NB4 (cell line): Measurements from ENCODE around the gene TYW1.
"Not testable (repeated sequence)": the region's sequence is repeated elsewhere in the genome, so short reads cannot be mapped to it uniquely, and the experiment has no call there.

Experiments
- MYC ChIP-seq: IDR thresholded peaks from 2 replicates; pipeline ENCODE4 v1.6.1; 2011; ENCODE audit warnings: low read depth, low read length
- POLR2A ChIP-seq: IDR thresholded peaks from 2 replicates; pipeline ENCODE4 v1.6.1; 2011; ENCODE audit warnings: mild to moderate bottlenecking; ENCODE audit not compliant: insufficient read length; ENCODE audit errors: extremely low read depth
- TF ChIP-seq, protein P1 (sequence below): IDR thresholded peaks from one replicate; pipeline ENCODE4 v1.5.1; 2012; ENCODE audit warnings: low read depth, low read length

GRCh38 chr7:67156064-67156463, 159.4 kb downstream of the TYW1 start:
- TF ChIP-seq, protein P1, sequence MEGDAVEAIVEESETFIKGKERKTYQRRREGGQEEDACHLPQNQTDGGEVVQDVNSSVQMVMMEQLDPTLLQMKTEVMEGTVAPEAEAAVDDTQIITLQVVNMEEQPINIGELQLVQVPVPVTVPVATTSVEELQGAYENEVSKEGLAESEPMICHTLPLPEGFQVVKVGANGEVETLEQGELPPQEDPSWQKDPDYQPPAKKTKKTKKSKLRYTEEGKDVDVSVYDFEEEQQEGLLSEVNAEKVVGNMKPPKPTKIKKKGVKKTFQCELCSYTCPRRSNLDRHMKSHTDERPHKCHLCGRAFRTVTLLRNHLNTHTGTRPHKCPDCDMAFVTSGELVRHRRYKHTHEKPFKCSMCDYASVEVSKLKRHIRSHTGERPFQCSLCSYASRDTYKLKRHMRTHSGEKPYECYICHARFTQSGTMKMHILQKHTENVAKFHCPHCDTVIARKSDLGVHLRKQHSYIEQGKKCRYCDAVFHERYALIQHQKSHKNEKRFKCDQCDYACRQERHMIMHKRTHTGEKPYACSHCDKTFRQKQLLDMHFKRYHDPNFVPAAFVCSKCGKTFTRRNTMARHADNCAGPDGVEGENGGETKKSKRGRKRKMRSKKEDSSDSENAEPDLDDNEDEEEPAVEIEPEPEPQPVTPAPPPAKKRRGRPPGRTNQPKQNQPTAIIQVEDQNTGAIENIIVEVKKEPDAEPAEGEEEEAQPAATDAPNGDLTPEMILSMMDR = not testable (repeated sequence)
- not testable (repeated sequence) for TF ChIP-seq POLR2A, MYC
